NCI-H1048 (cell line): ENCODE data around the gene TCF4.
A peak's percentile ranks its signal among the peaks of the same experiment; 100 is the strongest.

Source experiments
- DNase-seq: peaks from one replicate; lab custom pipeline; 2025; lab: John Stamatoyannopoulos, UW

The TCF4 gene

GRCh38 chr18:55503167-55503820 lies 84.7 kb downstream of the TCF4 start:
- no peak for DNase-seq

GRCh38 chr18:55501982-55502710 lies 85.8 kb downstream of the TCF4 start:
- no peak for DNase-seq

- DNase-seq: no peak
These were observed 86.4 kb downstream of the TCF4 start for GRCh38 chr18:55501579-55501978.

GRCh38 chr18:55500316-55501086 lies 87.5 kb downstream of the TCF4 start:
- no peak for DNase-seq

- no peak for DNase-seq
These were observed 88.5 kb downstream of the TCF4 start for GRCh38 chr18:55499526-55499925.

- DNase-seq: no peak
These were observed 90.1 kb downstream of the TCF4 start for GRCh38 chr18:55497825-55498403.

- no peak for DNase-seq
These were observed 93.1 kb downstream of the TCF4 start for GRCh38 chr18:55494899-55495298.

- DNase-seq: no peak
These were observed 93.6 kb downstream of the TCF4 start for GRCh38 chr18:55494441-55494840.

GRCh38 chr18:55491616-55492015 lies 96.4 kb downstream of the TCF4 start:
- DNase-seq: no peak

GRCh38 chr18:55489034-55489986 lies 98.7 kb downstream of the TCF4 start:
- DNase-seq: peak; percentile 69

GRCh38 chr18:55488473-55488872 lies 99.5 kb downstream of the TCF4 start:
- DNase-seq: no peak

- no peak for DNase-seq
These were observed 100.0 kb downstream of the TCF4 start for GRCh38 chr18:55487997-55488396.

- DNase-seq: no peak
These were observed 101.1 kb downstream of the TCF4 start for GRCh38 chr18:55486936-55487335.

- no peak for DNase-seq
These were observed 102.3 kb downstream of the TCF4 start for GRCh38 chr18:55485666-55486065.

- DNase-seq: no peak
These were observed 103.2 kb downstream of the TCF4 start for GRCh38 chr18:55484773-55485172.

GRCh38 chr18:55483266-55483871 lies 104.6 kb downstream of the TCF4 start:
- DNase-seq: no peak

GRCh38 chr18:55479656-55480420 lies 108.2 kb downstream of the TCF4 start:
- no peak for DNase-seq

- no peak for DNase-seq
These were observed 110.0 kb downstream of the TCF4 start for GRCh38 chr18:55477860-55478581.

- no peak for DNase-seq
These were observed 110.5 kb downstream of the TCF4 start for GRCh38 chr18:55477499-55477859.

- DNase-seq: no peak
These were observed 112.1 kb downstream of the TCF4 start for GRCh38 chr18:55475916-55476315.
